Type B pancreatic cell (in vitro differentiated cells): Measurements from ENCODE around the gene FIZ1. TPM values are rescaled to one million over a fixed set of nuclear protein-coding genes. Genes with fewer than 3 reads are reported as not detected.

ENCODE experiments used
- DNase-seq: peaks from one replicate; pipeline ENCODE4 v3.0.0; 2021; ENCODE audit warnings: mixed read lengths; ENCODE audit not compliant: unreplicated experiment; ENCODE audit errors: extremely low spot score
- H3K27ac Mint-ChIP-seq: 2 replicates; pipeline ENCODE4 v1.8.0; 2021; ENCODE audit warnings: mild to moderate bottlenecking, mixed read lengths
- H3K27me3 Mint-ChIP-seq: 2 replicates; pipeline ENCODE4 v1.8.0; 2021; ENCODE audit warnings: mixed read lengths
- H3K36me3 Mint-ChIP-seq: 2 replicates; pipeline ENCODE4 v1.8.0; 2021; ENCODE audit warnings: mixed read lengths
- H3K4me1 Mint-ChIP-seq: one replicate; pipeline ENCODE4 v1.8.0; 2021; ENCODE audit warnings: mixed read lengths; ENCODE audit not compliant: unreplicated experiment
- H3K4me3 Mint-ChIP-seq: 2 replicates; pipeline ENCODE4 v1.8.0; 2021; ENCODE audit warnings: mild to moderate bottlenecking, mixed read lengths
- H3K9me3 Mint-ChIP-seq: 2 replicates; pipeline ENCODE4 v1.8.0; 2021; ENCODE audit warnings: mixed read lengths
- CTCF ChIP-seq: fragments of 200-600 bp; sonication (generic); conservative IDR thresholded peaks from 2 replicates; pipeline ENCODE4 v1.5.0; 2021; ENCODE audit warnings: antibody characterized with exemption, mild to moderate bottlenecking
- total RNA-seq: library from RNA; stranded (reverse); gene quantifications from 2 replicates; pipeline ENCODE4 v1.2.1, GENCODE V29; 2021; ENCODE audit warnings: low replicate concordance

The FIZ1 gene
- total RNA-seq, 1 donor from 2014 or later, result 22.4 TPM

GRCh38 chr19:55642153-55643002 is 43.1 kb upstream of the FIZ1 start:
- Mint-ChIP-seq H3K36me3 (peaks cover 17% of the 10 kb centered on the region), H3K4me1 (peaks cover 31% of the 10 kb centered on the region), H3K27ac (peak overlapping the region; percentile 96), H3K4me3 (peak overlapping the region; percentile 96), H3K27me3 (peaks cover 5% of the 10 kb centered on the region), H3K9me3 (no peaks in the 10 kb centered on the region)
- TF ChIP-seq CTCF, result no peak
- DNase-seq, result no peak

GRCh38 chr19:55641426-55642152 is 42.3 kb upstream of the FIZ1 start:
- DNase-seq, result no peak
- no peak for TF ChIP-seq CTCF
- H3K4me3 Mint-ChIP-seq, result peak overlapping the region; percentile 94
- H3K4me1 Mint-ChIP-seq, result peaks cover 26% of the 10 kb centered on the region
- H3K27ac Mint-ChIP-seq, result peak overlapping the region; percentile 87
- H3K27me3 Mint-ChIP-seq, result peaks cover 5% of the 10 kb centered on the region
- no peaks in the 10 kb centered on the region for H3K9me3 Mint-ChIP-seq
- H3K36me3 Mint-ChIP-seq, result peaks cover 17% of the 10 kb centered on the region

- peaks cover 5% of the 10 kb centered on the region for H3K27me3 Mint-ChIP-seq
- H3K4me1 Mint-ChIP-seq, result peaks cover 34% of the 10 kb centered on the region
- no peak for DNase-seq
- peak within 1 kb of the TSS; percentile 91 for H3K27ac Mint-ChIP-seq
- H3K9me3 Mint-ChIP-seq, result no peaks in the 10 kb centered on the region
- no peak for TF ChIP-seq CTCF
- H3K36me3 Mint-ChIP-seq, result peaks cover 21% of the 10 kb centered on the region
- peak within 1 kb of the TSS; percentile 94 for H3K4me3 Mint-ChIP-seq
Measured at GRCh38 chr19:55640577-55641425, 41.5 kb upstream of the FIZ1 start, which contains the start of gene ZNF580. Gene ZNF580, plus strand, starts transcription at chr19:55641002. Its CDS starts 1,507 bp downstream, at chr19:55642509.

- Mint-ChIP-seq H3K27me3 (peaks cover 5% of the 10 kb centered on the region), H3K27ac (peak overlapping the region; percentile 91), H3K4me3 (peak overlapping the region; percentile 91), H3K9me3 (no peaks in the 10 kb centered on the region), H3K4me1 (peaks cover 40% of the 10 kb centered on the region), H3K36me3 (peaks cover 21% of the 10 kb centered on the region)
- no peak for TF ChIP-seq CTCF
- peak; percentile 71 for DNase-seq
Measured at GRCh38 chr19:55640043-55640576, 40.8 kb upstream of the FIZ1 start.

GRCh38 chr19:55638864-55639359 is 39.6 kb upstream of the FIZ1 start:
- peaks cover 46% of the 10 kb centered on the region for H3K4me1 Mint-ChIP-seq
- H3K36me3 Mint-ChIP-seq, result peaks cover 25% of the 10 kb centered on the region
- peaks cover 5% of the 10 kb centered on the region for H3K27me3 Mint-ChIP-seq
- H3K27ac Mint-ChIP-seq, result peak overlapping the region; percentile 74
- H3K4me3 Mint-ChIP-seq, result peak overlapping the region; percentile 82
- H3K9me3 Mint-ChIP-seq, result no peaks in the 10 kb centered on the region
- peak; percentile 68 for TF ChIP-seq CTCF
- no peak for DNase-seq
